Measurements from ENCODE around the gene PLEKHA5. TPM values are rescaled to one million over a fixed set of nuclear protein-coding genes. Genes with fewer than 3 reads are reported as not detected.
A peak's percentile ranks its signal among the peaks of the same experiment; 100 is the strongest.

Gene PLEKHA5
- polyA plus RNA-seq, 1 of the 3 experiments (the other 2 are of a cell fraction): 7.1 TPM

DNA sequence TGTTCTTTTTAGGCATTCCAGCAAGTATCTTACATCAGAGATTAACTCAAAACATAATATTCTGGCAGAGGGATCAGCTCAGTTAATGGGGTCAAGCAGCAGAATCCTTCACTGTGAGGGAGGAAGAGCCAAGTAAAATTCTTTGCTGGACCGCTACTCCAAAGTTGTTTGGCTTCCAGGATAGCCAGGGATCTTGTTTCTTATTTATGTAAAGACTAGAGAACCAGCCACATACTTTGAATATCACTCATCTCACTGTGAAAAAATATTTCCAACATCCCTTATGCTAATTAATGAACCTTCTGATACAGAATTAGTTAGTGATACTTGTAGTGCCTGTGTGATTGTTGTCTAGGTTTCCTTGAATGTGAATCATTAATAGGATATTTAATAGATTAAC is 94.2 kb downstream of the PLEKHA5 start:
- POLR2A ChIA-PET: interaction anchor here (0.6 kb wide), 1 partner anchor 8 kb away, joined by 4 read pairs; no protein-coding TSS in a partner anchor
- Histone ChIP-seq H3F3A (replicated peaks; ENCODE audit: insufficient read depth) (peaks cover 11% of the 10 kb centered on the region), H3K79me2 (ENCODE audit: insufficient read depth) (no peaks in the 10 kb centered on the region), H3K4me3 (ENCODE audit: low read depth in 2 of 2, low read length in 1 of 2) (no peak overlapping the region), H3K27ac (ENCODE audit: low read depth in 2 of 2, low read length in 1 of 2) (peak overlapping the region; percentile 14 to 29; a peak in 2 of 4 replicates), H3K27me3 (ENCODE audit: insufficient read depth) (no peaks in the 10 kb centered on the region), H3K4me2 (no peak overlapping the region), H3K4me1 (ENCODE audit: control insufficient read depth in 1 of 2, insufficient read depth in 2 of 2, low read depth in 1 of 2, low read length in 1 of 2) (peaks cover 5 to 14% of the 10 kb centered on the region in 2 experiments; a peak in 3 of 4 replicates), H3K9me2 (no peaks in the 10 kb centered on the region), H3K36me3 (replicated peaks in 1 of 2; ENCODE audit: control insufficient read depth in 1 of 2, insufficient read depth in 2 of 2, low read length in 1 of 2) (no peaks in the 10 kb centered on the region), H2AFZ (ENCODE audit: low read depth) (no peak overlapping the region), H3K9me3 (no peaks in the 10 kb centered on the region), H3K9ac (no peak overlapping the region), H4K20me1 (ENCODE audit: insufficient read depth) (no peaks in the 10 kb centered on the region)
- 0 out of 2 replicates have a peak, but pooled peaks have one; percentile 9 for TF ChIP-seq JUND (IDR thresholded peaks at IDR 0.05)
- no peak for TF ChIP-seq GATA2 (CRISPR knock-in tag; IDR thresholded peaks at IDR 0.05)
- CTCF ChIA-PET: interaction anchor here (1.4 to 2.3 kb wide), 5 partner anchors 9 to 37 kb away, joined by 3 to 6 read pairs (median 4); no protein-coding TSS in a partner anchor
- 50% methylated on average over 1 of the region's 1 CpG for WGBS (ENCODE audit: low lambda C conversion rate)
- DNase-seq: no peak

GRCh38 chr12:19224746-19225145 is 95.2 kb downstream of the PLEKHA5 start:
- H3K27me3 ChIP-seq (ENCODE audit: insufficient read depth): no peaks in the 10 kb centered on the region
- H2AFZ ChIP-seq (ENCODE audit: low read depth): no peak overlapping the region
- H3K79me2 ChIP-seq (ENCODE audit: insufficient read depth): no peaks in the 10 kb centered on the region
- no peak overlapping the region for H3K27ac ChIP-seq (ENCODE audit: low read depth in 2 of 2, low read length in 1 of 2)
- H3K4me1 ChIP-seq (ENCODE audit: control insufficient read depth in 1 of 2, insufficient read depth in 2 of 2, low read depth in 1 of 2, low read length in 1 of 2): peaks cover 5 to 14% of the 10 kb centered on the region in 2 experiments; a peak in 3 of 4 replicates
- peaks cover 11% of the 10 kb centered on the region for H3F3A ChIP-seq (replicated peaks; ENCODE audit: insufficient read depth)
- no peak overlapping the region for H3K4me2 ChIP-seq
- TF ChIP-seq RFX5 (IDR thresholded peaks at IDR 0.05; ENCODE audit: low read length) (no peak), SMC3 (IDR thresholded peaks at IDR 0.05; ENCODE audit: low read depth, low read length) (no peak), EP300 (IDR thresholded peaks at IDR 0.05; ENCODE audit: borderline replicate concordance in 1 of 2, low read depth in 1 of 2, low read length in 1 of 2) (no peak), FOXM1 (IDR thresholded peaks at IDR 0.05; ENCODE audit: low read depth) (no peak), YY1 (IDR thresholded peaks at IDR 0.05; ENCODE audit: low read depth) (no peak), MXI1 (IDR thresholded peaks at IDR 0.05; ENCODE audit: low read depth, low read length) (no peak), EZH2phosphoT487 (IDR thresholded peaks at IDR 0.05; ENCODE audit: borderline replicate concordance, low read depth) (no peak), TAF1 (IDR thresholded peaks at IDR 0.05; ENCODE audit: borderline replicate concordance, low read depth, low read length) (no peak)
- TF ChIP-seq, protein P1, sequence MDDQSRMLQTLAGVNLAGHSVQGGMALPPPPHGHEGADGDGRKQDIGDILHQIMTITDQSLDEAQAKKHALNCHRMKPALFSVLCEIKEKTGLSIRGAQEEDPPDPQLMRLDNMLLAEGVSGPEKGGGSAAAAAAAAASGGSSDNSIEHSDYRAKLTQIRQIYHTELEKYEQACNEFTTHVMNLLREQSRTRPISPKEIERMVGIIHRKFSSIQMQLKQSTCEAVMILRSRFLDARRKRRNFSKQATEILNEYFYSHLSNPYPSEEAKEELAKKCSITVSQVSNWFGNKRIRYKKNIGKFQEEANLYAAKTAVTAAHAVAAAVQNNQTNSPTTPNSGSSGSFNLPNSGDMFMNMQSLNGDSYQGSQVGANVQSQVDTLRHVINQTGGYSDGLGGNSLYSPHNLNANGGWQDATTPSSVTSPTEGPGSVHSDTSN (IDR thresholded peaks at IDR 0.05): no peak
- TF ChIP-seq, protein P2, sequence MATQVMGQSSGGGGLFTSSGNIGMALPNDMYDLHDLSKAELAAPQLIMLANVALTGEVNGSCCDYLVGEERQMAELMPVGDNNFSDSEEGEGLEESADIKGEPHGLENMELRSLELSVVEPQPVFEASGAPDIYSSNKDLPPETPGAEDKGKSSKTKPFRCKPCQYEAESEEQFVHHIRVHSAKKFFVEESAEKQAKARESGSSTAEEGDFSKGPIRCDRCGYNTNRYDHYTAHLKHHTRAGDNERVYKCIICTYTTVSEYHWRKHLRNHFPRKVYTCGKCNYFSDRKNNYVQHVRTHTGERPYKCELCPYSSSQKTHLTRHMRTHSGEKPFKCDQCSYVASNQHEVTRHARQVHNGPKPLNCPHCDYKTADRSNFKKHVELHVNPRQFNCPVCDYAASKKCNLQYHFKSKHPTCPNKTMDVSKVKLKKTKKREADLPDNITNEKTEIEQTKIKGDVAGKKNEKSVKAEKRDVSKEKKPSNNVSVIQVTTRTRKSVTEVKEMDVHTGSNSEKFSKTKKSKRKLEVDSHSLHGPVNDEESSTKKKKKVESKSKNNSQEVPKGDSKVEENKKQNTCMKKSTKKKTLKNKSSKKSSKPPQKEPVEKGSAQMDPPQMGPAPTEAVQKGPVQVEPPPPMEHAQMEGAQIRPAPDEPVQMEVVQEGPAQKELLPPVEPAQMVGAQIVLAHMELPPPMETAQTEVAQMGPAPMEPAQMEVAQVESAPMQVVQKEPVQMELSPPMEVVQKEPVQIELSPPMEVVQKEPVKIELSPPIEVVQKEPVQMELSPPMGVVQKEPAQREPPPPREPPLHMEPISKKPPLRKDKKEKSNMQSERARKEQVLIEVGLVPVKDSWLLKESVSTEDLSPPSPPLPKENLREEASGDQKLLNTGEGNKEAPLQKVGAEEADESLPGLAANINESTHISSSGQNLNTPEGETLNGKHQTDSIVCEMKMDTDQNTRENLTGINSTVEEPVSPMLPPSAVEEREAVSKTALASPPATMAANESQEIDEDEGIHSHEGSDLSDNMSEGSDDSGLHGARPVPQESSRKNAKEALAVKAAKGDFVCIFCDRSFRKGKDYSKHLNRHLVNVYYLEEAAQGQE (IDR thresholded peaks at IDR 0.05; ENCODE audit: low read depth, low read length): no peak
- TF ChIP-seq, protein P3, sequence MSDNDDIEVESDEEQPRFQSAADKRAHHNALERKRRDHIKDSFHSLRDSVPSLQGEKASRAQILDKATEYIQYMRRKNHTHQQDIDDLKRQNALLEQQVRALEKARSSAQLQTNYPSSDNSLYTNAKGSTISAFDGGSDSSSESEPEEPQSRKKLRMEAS (IDR thresholded peaks at IDR 0.05; ENCODE audit: low read depth): no peak
- no peak for DNase-seq
- WGBS (ENCODE audit: low lambda C conversion rate): 89% methylated on average over 3 of the region's 3 CpGs
- H3K36me3 ChIP-seq (replicated peaks in 1 of 2; ENCODE audit: control insufficient read depth in 1 of 2, insufficient read depth in 2 of 2, low read length in 1 of 2): no peaks in the 10 kb centered on the region
- ChIA-PET POLR2A (no interaction called here), CTCF (no interaction called here)
- no peaks in the 10 kb centered on the region for H4K20me1 ChIP-seq (ENCODE audit: insufficient read depth)
- no peak overlapping the region for H3K9ac ChIP-seq
- H3K9me3 ChIP-seq: no peaks in the 10 kb centered on the region
- no peaks in the 10 kb centered on the region for H3K9me2 ChIP-seq
- H3K4me3 ChIP-seq (ENCODE audit: low read depth in 2 of 2, low read length in 1 of 2): no peak overlapping the region
